GM19438 (cell line): ENCODE data around the gene RAB10.
"Not testable (repeated sequence)": the region's sequence is repeated elsewhere in the genome, so short reads cannot be mapped to it uniquely, and the experiment has no call there.

Experiments used
- ATAC-seq: cut with Tn5 transposase; IDR thresholded peaks from one replicate; pipeline ENCODE4 v1.9.1; 2021; ENCODE audit warnings: low read depth; ENCODE audit not compliant: unreplicated experiment

RAB10 gene

GRCh38 chr2:26054598-26055348 lies 20.9 kb downstream of the RAB10 start:
- ATAC-seq = no peak

GRCh38 chr2:26058390-26058789 lies 24.5 kb downstream of the RAB10 start:
- ATAC-seq = no peak

DNA sequence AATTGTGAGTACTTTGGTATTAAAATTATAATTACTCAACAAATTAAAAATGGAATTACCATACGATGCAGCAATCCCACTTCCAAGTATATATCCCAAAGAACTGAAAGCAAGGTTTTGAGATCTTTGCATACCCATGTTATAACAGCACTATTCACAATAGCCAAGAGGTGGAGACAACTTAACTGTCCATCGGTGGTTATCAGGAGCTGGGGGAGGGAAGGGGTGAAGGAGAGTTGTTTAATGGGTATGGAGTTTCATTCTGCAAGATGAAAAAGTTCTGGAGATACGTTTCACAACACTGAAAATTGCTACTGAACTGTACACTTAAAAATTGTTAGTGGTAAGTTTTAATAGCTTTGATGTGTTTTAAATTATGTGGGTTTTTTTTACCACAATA lies 25.7 kb downstream of the RAB10 start:
- ATAC-seq = no peak

DNA sequence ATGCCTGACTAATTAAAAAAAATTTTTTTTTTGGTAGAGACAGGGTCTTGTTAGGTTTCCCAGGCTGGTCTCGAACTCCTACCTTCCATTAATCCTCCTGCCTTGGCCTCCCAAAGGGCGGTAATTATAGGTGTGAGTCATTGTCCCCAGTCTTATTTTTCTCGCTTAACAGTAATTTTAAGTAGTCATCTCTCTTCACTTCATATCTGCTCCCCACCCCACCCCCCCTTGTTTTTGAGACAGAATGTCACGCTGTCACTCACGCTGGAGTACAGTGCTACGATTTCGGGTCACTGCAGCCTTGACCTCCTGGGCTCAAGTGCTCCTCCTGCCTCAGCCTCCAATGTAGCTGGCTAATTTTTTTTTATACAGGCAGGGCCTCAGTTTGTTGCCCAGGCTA lies 27.7 kb downstream of the RAB10 start:
- ATAC-seq = no peak

- no peak for ATAC-seq
These were observed 31.0 kb downstream of the RAB10 start for GRCh38 chr2:26064846-26065245.

- ATAC-seq = no peak
These were observed 33.5 kb downstream of the RAB10 start for GRCh38 chr2:26067186-26067974.

DNA sequence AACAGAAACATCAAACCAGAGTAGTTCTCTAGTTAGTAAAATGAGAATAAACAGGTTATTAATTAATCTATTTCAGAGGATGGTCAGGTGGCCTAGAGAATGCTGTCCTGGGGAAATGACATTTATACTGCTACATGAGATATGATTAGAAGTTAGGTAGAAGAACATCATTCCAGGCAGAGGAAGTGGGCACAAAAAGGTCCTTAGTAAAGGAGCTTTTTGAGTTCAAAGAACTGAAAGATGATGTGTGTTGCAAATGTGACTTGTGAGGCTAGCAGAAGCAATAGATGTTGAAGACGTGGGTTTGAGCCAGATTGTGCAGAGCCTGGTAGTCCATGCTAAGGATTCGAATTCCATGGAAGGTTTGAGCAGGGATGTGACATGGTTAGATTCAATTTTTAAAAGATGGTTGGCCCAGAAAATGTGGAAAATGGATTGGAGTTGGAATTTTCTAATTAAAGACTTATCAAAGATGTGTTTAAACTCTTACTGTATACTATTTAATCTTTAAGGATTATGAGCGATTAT lies 34.2 kb downstream of the RAB10 start:
- no peak for ATAC-seq

- no peak for ATAC-seq
These were observed 34.9 kb downstream of the RAB10 start for GRCh38 chr2:26068602-26069298.

GRCh38 chr2:26070730-26071129 lies 36.8 kb downstream of the RAB10 start:
- no peak for ATAC-seq

DNA sequence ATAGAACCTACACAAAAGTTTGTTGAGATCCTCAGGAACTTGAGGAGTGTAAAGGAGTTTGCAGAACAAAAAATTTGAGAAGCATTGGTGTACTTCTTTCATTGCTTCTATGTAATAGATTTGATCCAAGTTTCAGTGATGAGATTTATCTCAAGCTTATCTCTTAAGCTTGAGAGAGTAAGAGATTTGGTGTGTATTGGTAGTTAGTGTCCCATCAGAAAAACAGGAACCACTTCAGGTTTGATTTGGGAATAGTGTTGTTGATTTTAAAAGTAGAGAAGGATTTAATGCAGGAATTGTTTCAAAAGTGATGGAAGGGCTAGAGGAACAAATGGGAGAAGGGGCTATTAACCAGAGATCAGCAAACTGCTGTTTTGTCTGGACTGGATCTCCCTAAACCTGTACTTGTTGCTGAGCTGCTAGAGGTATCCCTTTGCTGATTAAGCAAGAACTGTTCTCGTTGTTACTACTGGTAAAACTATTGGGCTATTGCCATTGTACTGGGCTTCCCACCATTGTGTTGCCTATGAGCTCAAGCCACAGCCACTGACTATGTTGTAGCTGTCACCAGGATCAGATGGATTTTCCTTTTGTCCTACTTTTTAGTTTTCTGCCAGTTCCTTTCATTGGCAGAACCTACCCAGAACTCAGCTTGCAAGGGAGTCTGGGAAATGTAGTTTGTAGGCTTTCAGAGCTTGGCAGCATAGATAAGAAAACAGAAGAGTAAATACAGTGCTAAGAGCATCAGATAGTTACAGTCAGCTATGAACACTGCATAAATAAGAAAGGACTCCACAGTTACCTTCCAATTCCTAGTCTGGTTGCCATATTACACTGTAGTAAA lies 39.3 kb downstream of the RAB10 start:
- no peak for ATAC-seq

GRCh38 chr2:26073830-26074229 lies 39.9 kb downstream of the RAB10 start:
- no peak for ATAC-seq

GRCh38 chr2:26074676-26075075 lies 40.8 kb downstream of the RAB10 start:
- ATAC-seq = no peak

GRCh38 chr2:26075173-26075572 lies 41.3 kb downstream of the RAB10 start:
- no peak for ATAC-seq

DNA sequence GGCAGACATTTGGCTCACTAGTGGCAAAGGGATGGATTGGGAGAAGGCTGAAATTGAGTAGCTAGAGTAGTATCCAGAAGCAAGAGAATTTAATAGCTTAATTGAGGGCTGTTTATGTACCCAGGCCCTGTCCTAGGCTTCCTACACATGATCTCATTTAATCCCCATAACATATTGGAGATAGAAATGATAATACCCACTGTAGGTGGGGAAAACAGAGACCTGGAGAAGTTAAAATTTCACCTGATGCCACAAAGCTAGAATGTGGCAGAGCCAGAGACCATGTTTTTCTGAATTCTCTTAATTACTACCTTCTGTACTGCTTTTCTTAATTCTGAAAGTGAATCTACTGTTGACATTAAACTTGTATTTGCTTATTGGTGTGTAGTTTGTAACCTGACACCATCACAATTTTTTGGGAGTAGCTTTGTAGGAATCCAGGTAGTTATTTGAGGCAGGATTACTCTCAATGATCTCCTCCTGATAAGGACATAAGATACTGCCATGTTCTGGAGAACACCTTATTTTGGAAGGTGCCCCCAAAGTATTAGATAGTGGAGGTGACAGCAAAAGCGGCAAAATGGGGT lies 42.2 kb downstream of the RAB10 start:
- no peak for ATAC-seq

- no peak for ATAC-seq
These were observed 43.4 kb downstream of the RAB10 start for GRCh38 chr2:26077291-26077690.

DNA sequence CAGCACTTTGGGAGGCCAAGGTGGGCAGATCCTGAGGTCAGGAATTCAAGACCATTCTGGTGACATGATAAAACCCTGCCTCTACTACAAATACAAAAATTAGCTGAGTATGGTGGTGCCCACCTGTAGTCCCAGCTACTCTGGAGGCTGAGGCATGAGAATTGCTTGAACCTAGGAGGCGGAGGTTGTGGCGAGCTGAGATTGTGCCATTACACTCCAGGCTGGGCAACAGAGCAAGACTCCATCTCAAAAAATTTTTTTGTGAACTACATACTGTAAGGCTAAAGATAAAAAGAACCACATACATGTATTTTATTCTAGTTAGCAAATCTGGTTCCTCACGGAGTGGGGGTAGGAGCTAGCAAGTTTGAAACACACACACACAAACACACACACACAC lies 45.1 kb downstream of the RAB10 start:
- no peak for ATAC-seq

DNA sequence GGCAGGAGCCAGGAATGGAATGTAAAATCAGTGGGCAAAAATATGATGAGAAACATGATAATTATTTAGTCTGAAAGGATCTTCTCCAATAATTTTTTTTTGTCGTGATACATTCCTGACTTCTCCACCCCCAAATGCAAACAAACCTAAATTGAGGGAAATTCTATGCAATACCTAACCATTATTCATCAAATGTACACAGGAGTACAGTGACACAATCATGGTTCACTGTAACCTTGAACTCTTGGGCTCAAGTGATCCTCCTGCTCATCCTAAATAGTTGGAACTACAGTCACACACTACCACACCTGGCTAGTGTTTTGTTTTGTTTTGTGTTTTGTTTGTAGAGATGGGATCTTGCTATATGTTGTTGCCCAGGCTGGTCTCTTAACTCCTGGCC lies 46.5 kb downstream of the RAB10 start:
- no peak for ATAC-seq

GRCh38 chr2:26080925-26081324 lies 47.0 kb downstream of the RAB10 start:
- not testable (repeated sequence) for ATAC-seq

DNA sequence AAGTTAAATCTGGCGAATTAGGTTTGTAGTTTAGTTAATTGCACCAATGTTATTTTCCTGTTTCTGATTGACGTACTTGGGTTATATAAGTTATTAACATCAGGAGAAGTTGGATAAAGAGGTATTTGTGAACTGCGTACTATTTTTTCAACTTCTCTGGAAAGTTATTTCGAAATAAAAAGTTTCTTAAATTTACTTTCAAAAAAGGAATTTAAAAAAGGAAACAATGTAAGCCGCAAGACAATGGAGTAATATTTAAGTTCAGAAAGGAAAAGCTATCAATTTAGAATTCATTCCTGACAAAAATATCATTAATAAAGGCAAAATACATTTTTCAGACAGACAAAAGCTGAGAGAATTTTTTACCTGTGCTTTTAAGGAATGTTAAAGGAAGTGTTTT lies 47.7 kb downstream of the RAB10 start:
- ATAC-seq = no peak

DNA sequence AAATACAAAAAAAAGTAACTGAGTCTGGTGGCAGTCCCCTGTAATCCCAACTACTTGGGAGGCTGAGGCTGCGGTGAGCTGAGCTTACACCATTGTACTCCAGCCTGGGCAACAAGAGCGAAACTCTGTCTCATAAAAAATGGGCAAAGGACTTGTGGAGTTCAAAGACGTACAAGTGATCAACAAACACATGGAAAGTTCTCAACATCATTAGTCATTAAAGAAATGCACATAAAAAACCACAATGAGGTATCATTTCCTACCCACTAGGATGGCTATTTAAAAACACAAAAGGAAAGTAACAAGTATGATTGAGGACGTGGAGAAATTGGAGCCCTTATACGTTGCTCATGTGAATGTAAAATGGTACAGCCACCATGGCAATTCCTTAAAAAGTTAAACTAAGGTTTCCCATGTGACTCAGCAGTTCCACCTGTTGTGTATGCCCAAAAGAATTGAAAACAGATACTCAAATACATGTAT lies 52.3 kb downstream of the RAB10 start:
- ATAC-seq = no peak
